Brain microvascular endothelial cell (primary cell): ENCODE results near the gene ZNF451.
A peak's percentile ranks its signal among the peaks of the same experiment; 100 is the strongest.

Source experiments
- DNase-seq: peaks from one replicate; pipeline ENCODE4 v3.0.0-alpha.2; 2020
- H3K27ac ChIP-seq: fragments of 250-450 bp; sonication (Bioruptor Pico); 2 replicates; pipeline ENCODE4 v1.5.1; 2020; ENCODE audit warnings: mild to moderate bottlenecking, moderate library complexity
- H3K27me3 ChIP-seq: fragments of 250-450 bp; sonication (Bioruptor Pico); replicated peaks from 2 replicates; pipeline ENCODE4 v1.5.1; 2020; ENCODE audit warnings: mild to moderate bottlenecking
- H3K36me3 ChIP-seq: fragments of 250-450 bp; sonication (Bioruptor Pico); replicated peaks from 2 replicates; pipeline ENCODE4 v1.5.1; 2020; ENCODE audit warnings: mild to moderate bottlenecking
- H3K4me3 ChIP-seq: 2 replicates; pipeline ENCODE4 v1.5.1; 2011; ENCODE audit warnings: low read depth, mild to moderate bottlenecking, control low read depth, low read length, moderate library complexity
- CTCF ChIP-seq: IDR thresholded peaks from 2 replicates; pipeline ENCODE4 v1.5.1; 2011; ENCODE audit warnings: low read depth, mild to moderate bottlenecking, moderate library complexity, low read length, control low read depth, inconsistent platforms; ENCODE audit errors: missing control alignments
- in situ Hi-C: cut with HindIII; loops from 2 replicates; pipeline ENCODE4 v1.10.0; 2017; ENCODE audit warnings: low sequenced_read_pairs, low pct_ligation_motif_present

ZNF451 gene

GRCh38 chr6:57163956-57164355 lies 74.0 kb downstream of the ZNF451 start:
- DNase-seq = no peak
- Histone ChIP-seq H3K27ac (no peak overlapping the region), H3K4me3 (no peak overlapping the region), H3K36me3 (no peaks in the 10 kb centered on the region), H3K27me3 (no peaks in the 10 kb centered on the region)
- in situ Hi-C loops = no loop called here
- TF ChIP-seq CTCF = no peak

- Histone ChIP-seq H3K27ac (no peak overlapping the region), H3K27me3 (no peaks in the 10 kb centered on the region), H3K4me3 (no peak overlapping the region), H3K36me3 (no peaks in the 10 kb centered on the region)
- TF ChIP-seq CTCF = no peak
- DNase-seq = no peak
- in situ Hi-C loops = no loop called here
Observed at GRCh38 chr6:57165080-57165479, 75.1 kb downstream of the ZNF451 start.

GRCh38 chr6:57172136-57173055 lies 82.4 kb downstream of the ZNF451 start, which contains the start of gene BAG2:
TSS of gene BAG2 (plus strand) at chr6:57172326. CDS start at chr6:57172698, 372 bp downstream.
- peak; percentile 31 for TF ChIP-seq CTCF
- in situ Hi-C loops = no loop called here
- peak; percentile 92 for DNase-seq
- peaks cover 5% of the 10 kb centered on the region for H3K36me3 ChIP-seq
- peak within 1 kb of the TSS; percentile 71 for H3K4me3 ChIP-seq
- peak within 1 kb of the TSS; percentile 93 for H3K27ac ChIP-seq
- no peaks in the 10 kb centered on the region for H3K27me3 ChIP-seq

GRCh38 chr6:57173056-57173885 lies 83.3 kb downstream of the ZNF451 start:
- in situ Hi-C loops = no loop called here
- H3K36me3 ChIP-seq = peaks cover 10% of the 10 kb centered on the region
- no peak for DNase-seq
- peak overlapping the region; percentile 71 for H3K4me3 ChIP-seq
- H3K27me3 ChIP-seq = no peaks in the 10 kb centered on the region
- TF ChIP-seq CTCF = no peak
- H3K27ac ChIP-seq = peak overlapping the region; percentile 93

- no peaks in the 10 kb centered on the region for H3K27me3 ChIP-seq
- H3K27ac ChIP-seq = peak overlapping the region; percentile 93
- peak overlapping the region; percentile 71 for H3K4me3 ChIP-seq
- DNase-seq = peak; percentile 48
- in situ Hi-C loops = no loop called here
- H3K36me3 ChIP-seq = peaks cover 10% of the 10 kb centered on the region
- TF ChIP-seq CTCF = no peak
Observed at GRCh38 chr6:57173886-57174510, 84.0 kb downstream of the ZNF451 start.
